Heart left ventricle (tissue), 13 donors: Measurements from ENCODE around the gene GLP1R.

Experiments used
- CTCF ChIP-seq, 12 donors: fragments of 200-600 bp; sonication (generic) in 4 of 12; IDR thresholded peaks; one replicate each; pipeline versions ENCODE4 v1.5.0 to v1.8.0; 2018 to 2022; ENCODE audit warnings: antibody characterized with exemption in 12 of 12, mild to moderate bottlenecking in 5 of 12
- POLR2A ChIP-seq, 2 donors: fragments of 450-650 bp; IDR thresholded peaks; one replicate each; pipeline ENCODE4 v1.6.1; 2017; ENCODE audit warnings: antibody characterized with exemption in 2 of 2, mild to moderate bottlenecking in 2 of 2, moderate library complexity in 2 of 2
- donor health status: ischemic (EF 13 %, LVEDD 7.1; RV severe dilation, severe dysfunction).
- donor health status: DM: no; HTN: yes; CAD: no.
- donor health status: DM: no; HTN: no; CAD: no.
- donor health status: ischemic (EF 25% LVEDD 6.9; RV normal size, moderate dysfunction).
- donor health status: ischemic (EF 25% LVEDD 5.7; RV mildly dilated, moderate dysfunction).
- donor health status: ischemic (EF 35%, LVEDD 5.7; RV mildly dilated, moderate dysfunction).
- donor health status: nonischemic (EF 11% LVEDD 7.7; RV severe dilation, severe dysfunction).
- donor health status: DM: yes; HTN: yes; CAD: no.
- donor health status: PGD.
- donor health status: ischemic (EF 29% LVEDD 5.4; RV normal size, mild dysfunction).
- donor health status: nonischemic (EF 23%, LVEDD 6.1; RV moderate dilation, normal function).

DNA sequence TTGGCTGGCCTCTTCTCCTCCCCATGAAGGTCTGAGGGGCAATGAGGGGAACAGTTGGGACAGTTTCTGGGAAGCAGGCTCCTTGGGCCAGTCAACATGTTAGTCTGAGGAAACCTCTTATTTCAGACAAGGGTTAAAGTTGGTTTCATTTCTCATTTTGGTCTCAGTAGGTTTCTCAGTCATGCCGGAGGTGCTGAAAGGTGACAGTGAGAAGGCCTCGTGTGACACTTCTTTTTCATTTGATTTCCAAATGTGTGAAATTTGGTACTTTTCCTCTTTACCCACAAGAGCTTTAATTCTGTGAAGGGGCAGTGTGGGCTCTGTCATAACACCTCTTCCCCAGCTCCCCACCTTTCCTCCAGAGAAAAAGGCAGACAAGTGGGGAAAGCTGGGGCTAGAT is 7.5 kb upstream of the GLP1R start:
- no peak for TF ChIP-seq CTCF (IDR thresholded peaks at IDR 0.05)
- TF ChIP-seq POLR2A (IDR thresholded peaks at IDR 0.05) = no peak
